GM18499 (cell line): ENCODE data around the gene PTPA.

Experiments used
- ATAC-seq: cut with Tn5 transposase; IDR thresholded peaks from one replicate; pipeline ENCODE4 v1.9.1; 2021; ENCODE audit warnings: moderate number of reproducible peaks; ENCODE audit not compliant: insufficient read depth, unreplicated experiment

PTPA gene

DNA sequence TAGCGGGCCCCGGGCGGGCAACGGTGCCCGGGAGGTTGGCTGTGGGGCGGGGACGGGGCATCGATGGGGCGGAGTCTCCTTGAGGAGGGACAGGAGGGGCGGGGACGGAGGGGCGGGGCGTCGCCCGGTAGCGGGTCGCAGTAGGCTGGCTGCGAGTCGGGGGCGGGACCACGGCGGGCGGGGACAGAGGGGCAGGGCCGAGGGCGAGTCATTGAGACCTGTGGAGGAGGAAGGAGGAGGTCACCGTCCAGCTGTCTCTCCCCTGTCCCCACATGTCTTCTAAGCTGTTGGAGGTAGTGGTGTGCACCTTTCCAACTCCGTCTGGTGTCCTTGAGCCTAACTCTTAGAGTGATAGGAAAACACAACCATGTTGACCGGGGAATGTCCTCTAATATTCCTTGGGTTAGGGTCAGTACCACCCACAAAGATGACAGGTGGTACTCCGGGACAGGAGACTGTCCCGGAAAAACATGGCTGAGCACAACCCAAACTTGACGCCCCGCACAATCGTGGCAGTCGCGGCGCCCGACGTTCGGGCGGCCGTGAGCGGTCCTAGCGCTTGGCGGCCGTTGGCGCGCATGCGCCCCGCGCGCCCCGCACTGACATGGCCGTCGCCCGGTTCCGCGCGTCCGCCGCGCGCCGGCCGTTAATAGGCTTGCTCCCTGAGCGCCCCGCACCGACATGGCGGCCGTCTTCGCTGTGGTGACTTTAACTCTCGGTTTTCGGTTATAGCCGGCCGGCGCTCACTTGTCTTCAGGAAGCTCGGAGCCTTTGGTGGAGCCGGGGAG lies at the start of gene PTPA, which contains the start of gene CRAT:
Gene PTPA (plus strand): TSS at position 676 of the 788 bp plus-strand sequence. CDS start 186 bp downstream, outside the sequence.
Gene CRAT (minus strand): TSS at position 54 of the 788 bp plus-strand sequence. CDS start 284 bp downstream, outside the sequence.
- ATAC-seq = no peak

DNA sequence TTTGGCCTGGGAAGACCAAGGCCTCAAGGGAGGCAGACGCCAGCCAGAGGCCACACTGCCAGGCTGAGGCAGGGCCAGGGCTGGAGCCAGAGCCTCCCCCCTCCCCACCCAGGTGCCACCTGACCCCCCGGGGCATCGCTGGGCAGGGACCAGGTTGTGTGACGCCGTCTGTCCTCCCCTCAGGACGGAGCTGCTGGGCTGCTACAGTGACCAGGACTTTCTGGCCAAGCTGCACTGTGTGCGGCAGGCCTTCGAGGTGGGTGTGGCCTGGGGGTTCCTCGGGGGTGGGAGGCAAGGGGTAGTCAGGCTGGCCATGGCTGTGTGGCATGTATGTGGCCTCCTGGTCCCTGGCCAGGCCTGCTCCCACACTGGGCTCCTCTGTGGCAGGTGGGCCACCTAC lies 48.2 kb upstream of the PTPA start:
- ATAC-seq = no peak

- no peak for ATAC-seq
These were observed 46.7 kb upstream of the PTPA start for GRCh38 chr9:129064499-129064908.

- no peak for ATAC-seq
These were observed 43.1 kb upstream of the PTPA start for GRCh38 chr9:129068110-129068509.

GRCh38 chr9:129068990-129069861 lies 42.0 kb upstream of the PTPA start:
- no peak for ATAC-seq

DNA sequence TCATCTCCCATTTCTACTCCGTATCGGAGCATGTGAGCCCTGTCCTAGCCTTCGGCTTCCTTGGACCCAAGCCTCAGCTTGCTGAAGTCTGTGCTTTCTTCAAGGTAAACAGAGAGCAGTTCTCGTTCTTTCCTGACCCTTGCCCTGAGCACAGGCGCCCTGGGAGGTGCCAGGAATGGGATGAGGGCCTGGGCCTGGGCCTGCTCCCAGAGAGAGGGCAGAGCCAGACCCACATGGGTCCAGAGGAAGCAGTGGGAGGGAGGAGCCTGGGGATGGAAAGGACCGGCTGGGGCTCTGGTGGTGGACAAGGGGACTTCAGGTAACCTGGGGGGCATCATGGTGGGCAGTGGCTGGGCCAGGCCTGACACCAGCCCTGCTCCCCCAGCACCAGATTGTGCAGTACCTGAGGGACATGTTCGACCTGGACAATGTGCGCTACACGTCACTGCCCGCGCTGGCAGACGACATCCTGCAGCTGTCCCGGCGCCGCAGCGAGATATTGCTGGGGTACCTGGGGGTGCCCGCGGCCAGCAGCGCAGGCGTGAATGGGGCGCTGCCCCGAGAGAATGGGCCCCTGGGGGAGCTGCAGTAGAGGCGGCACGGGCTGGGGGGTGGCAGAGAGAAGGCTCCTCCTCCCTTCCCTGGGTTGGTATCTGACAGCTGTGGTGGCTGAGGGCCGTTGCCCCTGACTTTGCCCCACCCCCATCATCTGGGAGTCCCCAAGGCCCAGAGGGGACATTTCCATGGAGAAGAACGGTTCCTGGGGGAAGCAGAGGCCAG lies 41.2 kb upstream of the PTPA start:
- no peak for ATAC-seq

DNA sequence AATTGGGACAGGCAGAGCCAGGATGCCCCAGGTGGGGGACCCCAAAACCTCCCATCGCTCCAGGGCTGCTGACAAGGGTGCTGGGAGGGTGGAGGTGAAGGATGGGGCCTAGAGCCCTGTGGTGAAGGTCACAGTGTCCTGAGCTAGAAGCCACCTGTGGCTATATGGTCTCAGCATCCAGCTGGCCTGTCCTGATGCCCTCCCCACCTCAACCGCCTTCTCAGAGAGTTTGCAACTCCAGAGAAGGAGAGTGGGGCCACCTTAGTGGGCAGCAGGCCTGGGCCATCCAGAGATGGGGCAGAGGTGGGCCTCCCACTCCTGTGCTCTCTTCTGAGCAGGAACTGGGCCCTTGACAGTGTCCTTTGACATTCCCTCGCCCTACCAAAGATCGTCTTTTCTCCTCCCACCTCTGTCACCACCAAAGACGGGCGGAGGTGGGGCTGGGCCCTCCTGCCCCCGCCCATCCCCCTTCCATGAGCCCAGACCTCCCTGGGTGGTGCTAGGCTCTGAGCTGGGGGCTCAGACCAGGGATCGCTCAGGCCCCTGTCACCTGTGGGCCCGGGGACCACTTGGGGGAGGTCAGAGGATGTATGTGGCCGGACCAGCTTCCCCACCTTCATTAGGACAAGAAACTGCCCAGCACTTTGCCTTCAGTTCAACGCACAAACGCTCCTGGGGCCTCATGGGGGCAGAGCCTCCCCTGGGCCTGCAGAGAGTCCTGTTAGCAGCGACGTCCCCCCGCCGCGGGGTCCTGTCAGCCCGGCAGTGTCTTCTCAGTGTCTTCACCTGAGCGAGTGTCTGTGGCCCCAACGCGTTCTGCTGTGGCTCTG lies 40.3 kb upstream of the PTPA start:
- no peak for ATAC-seq

DNA sequence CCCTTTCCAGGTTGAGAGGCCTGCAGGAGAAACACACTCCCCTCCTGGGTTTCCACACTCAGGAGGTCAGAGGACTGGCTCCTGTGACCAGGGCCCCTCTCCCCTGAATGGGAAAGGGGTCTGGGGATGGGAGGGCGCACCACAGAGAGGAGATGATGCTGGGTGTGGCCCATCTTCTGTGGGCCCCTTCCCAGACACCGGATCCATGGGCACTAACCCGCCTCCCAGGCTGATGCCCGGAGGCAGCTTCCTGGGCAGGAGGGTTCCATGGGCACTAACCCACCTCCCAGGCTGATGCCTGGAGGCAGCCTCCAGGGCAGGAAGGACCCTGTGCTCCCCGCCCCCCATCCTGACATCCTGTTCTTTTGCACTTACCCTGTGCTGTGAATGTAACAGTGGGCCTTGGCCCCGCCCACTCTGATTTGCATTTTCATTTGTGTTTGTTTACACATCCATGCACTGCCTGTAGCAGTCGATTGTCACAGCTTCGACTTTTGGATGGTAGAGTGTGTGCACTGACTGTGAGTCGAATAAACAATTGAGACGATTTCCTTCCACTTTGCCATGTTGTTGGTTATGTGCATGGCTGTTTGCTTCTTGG lies 39.6 kb upstream of the PTPA start:
- no peak for ATAC-seq

GRCh38 chr9:129072171-129072570 lies 39.0 kb upstream of the PTPA start:
- ATAC-seq = no peak

DNA sequence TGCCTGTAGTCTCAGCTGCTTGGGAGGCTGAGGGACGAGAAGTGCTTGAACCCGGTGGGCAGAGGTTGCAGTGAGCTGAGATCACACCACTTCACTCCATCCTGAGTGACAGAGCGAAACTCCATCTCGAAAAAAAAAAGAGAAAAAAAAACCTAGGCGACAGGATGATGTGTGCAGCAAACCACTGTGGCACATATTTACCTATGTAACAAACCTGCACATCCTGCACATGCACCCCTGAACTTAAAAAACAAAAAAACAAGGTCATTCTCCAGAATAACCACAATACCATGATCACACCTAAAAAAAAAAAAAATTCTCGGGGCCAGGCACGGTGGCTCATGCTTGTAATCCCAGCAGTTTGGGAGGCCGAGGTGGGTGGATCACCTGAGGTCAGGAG lies 37.8 kb upstream of the PTPA start:
- no peak for ATAC-seq

DNA sequence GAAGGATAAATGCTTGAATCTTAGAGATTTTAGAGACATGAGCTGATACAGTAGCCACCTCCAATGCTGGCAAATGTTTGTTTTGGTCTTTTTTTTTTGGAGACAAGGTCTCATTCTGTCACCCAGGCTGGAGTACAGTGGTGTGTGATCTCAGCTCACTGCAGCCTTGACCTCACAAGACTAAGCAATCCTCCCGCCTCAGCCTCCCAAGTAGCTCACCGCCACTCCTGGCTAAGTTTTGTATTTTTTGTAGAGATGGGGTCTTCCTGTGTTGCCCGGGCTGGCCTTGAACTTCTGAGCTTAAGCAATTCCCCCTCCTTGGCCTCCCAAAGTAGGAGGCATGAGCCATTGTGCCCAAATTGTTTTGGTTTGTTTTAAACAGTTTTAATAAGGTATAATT lies 37.1 kb upstream of the PTPA start:
- no peak for ATAC-seq

- ATAC-seq = no peak
These were observed 35.1 kb upstream of the PTPA start for GRCh38 chr9:129075996-129076639.

DNA sequence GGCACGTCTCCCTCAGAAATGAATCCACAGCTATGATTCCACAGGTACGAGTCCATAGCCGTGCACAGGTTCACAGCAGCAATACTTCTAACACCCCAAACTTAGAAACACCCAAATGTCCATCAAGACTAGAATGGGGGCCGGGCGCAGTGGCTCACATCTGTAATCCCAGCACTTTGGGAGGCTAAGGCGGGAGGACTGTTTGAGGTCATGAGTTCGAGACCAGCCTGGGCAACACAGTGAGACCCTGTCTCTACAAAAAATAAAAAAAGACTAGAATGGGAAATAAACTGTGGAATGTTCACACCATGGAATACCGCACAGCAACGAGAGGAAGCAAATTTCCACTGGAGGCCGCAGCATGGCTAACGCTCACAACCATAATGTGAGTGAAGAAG lies 34.6 kb upstream of the PTPA start:
- ATAC-seq = no peak

DNA sequence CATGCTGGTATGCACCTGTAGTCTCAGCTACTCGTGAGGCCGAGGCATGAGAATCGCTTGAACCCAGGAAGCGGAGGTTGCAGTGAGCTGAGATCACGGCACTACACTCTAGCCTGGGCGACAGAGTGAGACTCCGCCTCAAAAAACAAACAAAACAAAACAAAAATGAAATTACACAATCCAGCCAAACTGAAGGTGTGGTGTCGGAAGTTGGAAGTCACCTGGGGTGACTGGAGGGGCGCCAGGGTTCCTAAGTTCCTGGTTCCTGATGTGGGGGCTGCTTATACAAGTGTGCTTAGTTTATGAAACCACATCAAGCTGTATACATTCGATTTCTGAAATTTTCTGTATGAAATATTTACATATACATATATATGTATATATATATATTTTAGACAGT lies 34.0 kb upstream of the PTPA start:
- no peak for ATAC-seq

DNA sequence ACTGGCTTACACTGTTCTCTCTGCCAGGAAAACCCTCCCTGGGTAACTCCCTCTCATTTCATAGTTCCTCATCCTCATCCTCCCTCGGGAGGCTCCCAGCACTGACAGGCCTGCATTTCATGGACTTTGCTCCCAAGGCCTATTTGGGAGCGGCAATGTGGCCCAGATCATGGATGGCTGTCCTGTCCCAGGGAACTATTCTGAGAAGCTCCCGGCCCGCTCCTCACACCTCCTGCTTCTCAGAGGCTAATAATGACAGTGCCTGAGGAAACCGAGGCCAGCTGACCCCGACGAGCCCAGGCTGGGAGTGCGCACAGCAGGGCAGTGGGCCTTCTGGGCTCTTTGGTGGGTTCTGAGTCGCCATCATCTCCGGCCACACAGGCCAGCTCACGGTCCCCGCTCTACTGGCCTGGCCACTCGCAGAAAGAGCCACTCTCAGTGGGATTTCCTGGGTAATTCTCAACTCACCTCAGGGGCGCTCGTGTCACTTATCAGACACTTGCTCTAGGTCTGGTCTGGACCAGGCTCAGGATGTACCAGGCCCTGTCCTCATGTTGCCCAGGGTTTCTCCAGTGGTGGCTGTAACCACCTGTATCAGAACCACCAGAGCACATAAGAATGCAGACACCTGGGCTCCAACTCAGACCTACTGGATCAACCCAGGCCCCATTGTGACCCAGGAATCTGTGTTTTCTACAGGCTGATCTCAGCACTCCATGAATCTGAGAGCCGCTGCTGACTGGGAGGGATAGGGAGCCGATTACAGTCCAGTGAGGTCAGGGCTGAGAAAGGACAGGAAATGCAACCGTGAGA lies 32.3 kb upstream of the PTPA start:
- no peak for ATAC-seq

GRCh38 chr9:129079829-129080228 lies 31.4 kb upstream of the PTPA start:
- ATAC-seq = no peak

DNA sequence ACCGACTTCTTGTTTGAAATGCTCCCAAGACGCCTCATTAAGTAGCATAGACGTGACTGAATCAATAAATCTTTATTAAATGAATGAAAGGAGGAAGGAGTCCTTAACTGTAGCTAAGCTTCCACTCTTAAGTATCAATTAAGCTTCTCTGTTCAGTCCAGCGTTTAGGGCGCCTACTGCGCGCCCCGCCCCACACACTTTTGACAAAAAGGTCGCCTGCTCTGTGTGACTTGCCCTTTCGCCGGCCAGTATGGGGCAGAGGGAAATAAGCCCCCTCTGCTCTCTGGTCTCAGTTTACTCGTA lies 31.0 kb upstream of the PTPA start:
- ATAC-seq = no peak
